HG02943 (cell line): ENCODE measurements around the gene LRMDA.

ENCODE experiments used
- ATAC-seq: cut with Tn5 transposase; IDR thresholded peaks from one replicate; pipeline ENCODE4 v1.9.1; 2021; ENCODE audit warnings: mild to moderate bottlenecking, low read depth, moderate library complexity; ENCODE audit not compliant: unreplicated experiment

LRMDA gene

GRCh38 chr10:75845176-75845947 is 413.9 kb downstream of the LRMDA start:
- no peak for ATAC-seq

- no peak for ATAC-seq
These were observed 416.1 kb downstream of the LRMDA start for GRCh38 chr10:75847477-75847876.

DNA sequence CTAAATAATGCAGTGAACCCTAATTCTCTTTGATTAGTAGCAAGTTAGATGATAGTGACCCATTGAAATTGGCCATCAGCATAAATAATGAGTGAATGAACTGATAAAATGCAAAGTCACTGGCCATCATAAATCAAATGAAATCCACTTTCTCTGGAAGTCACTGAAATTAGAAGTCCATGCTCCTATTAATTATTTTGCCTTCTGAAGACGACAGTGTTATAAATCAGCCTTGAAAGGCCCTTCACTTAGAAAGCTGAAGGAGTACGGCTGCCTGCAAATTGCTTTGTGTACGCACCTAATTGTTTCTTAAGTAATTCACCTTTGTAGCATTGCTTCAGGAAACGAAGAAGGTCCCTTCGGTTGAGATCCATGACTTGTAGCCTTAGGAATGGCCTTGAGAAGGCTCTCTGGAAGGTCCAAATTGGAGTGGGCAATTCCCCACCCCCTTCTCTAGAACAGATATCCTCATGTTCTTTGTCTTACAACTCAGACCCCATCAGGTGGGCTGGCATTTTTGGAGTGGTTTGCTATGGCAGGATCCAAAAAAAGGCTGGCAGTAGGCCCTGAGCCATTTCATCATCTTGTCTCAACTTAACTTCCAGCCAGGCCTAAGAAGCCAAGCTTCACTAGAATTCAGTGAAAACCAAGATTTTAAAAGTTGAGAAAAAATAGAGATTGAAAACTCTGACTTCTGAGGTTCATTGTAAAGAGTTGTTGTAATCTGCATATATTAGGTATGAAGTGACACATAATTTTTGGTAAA is 420.3 kb downstream of the LRMDA start:
- ATAC-seq, result no peak

DNA sequence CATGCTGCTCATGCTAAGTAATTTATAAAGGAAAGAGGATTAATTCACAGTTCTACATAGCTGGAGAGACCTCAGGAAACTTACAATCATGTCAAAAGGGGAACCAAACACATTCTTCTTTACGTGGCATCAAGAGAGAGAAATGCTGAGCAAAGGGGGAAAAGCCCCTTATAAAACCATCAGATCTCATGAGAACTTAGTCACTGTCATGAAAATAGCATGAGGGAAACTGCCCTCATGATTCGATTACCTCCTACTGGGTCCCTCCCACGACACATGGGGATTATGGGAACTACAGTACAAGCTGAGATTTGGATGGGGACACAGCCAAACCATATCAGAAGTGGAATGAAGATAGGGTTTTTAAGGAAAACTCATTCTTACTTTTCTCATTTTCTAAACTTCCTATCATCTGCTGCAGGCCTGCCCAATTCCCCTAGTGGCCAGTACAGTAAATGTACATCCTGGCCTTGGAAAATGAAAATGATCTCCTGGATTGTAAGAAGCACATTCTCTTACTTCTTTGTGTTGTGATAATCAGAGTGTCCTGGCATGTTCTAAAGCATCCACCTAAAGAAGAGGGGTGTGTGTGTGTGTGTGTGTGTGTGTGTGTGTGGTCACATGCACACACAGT is 421.5 kb downstream of the LRMDA start:
- ATAC-seq, result no peak

GRCh38 chr10:75857269-75857846 is 425.9 kb downstream of the LRMDA start:
- ATAC-seq, result no peak

GRCh38 chr10:75857896-75858295 is 426.5 kb downstream of the LRMDA start:
- no peak for ATAC-seq

GRCh38 chr10:75858339-75858738 is 426.9 kb downstream of the LRMDA start:
- ATAC-seq, result no peak

DNA sequence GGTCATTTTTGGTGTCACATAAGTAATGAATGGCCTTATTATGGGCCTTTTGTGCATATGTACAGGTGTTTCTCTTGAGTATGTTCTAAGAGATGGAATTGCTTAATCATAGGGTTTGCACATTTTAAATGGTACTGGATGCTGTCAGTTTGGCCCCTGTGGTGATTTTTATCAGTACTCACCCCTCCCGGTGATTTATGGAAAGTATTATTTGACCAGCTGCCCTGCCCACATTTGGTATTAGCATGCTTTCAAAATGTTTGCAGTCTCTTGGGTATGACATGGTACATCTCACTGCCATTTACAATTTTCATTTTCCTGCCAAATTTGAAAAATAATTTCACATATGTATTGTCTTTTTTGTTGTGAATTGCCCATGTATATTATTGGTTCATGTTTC is 427.7 kb downstream of the LRMDA start:
- ATAC-seq, result no peak

- ATAC-seq, result no peak
These were observed 428.6 kb downstream of the LRMDA start for GRCh38 chr10:75860009-75860408.

- no peak for ATAC-seq
These were observed 430.2 kb downstream of the LRMDA start for GRCh38 chr10:75861582-75861981.

DNA sequence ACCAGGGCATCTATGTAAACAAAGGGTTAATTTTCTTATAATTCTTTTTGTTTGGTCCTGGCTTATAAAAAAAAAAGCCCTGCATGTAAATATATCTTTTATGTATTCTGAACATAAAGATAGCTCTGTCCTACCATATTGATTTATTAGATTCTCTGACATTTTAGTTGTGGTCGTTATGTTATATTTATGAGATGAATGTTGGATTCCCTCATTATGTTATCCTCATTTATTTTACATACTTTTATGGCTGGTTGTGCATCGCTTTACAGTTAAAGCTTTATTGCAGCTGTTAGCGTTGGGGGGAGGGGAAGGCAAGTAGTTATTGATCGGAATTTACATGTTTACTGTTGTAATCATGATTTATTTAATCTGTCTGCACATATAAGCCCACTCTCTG is 431.5 kb downstream of the LRMDA start:
- ATAC-seq, result no peak

- ATAC-seq, result no peak
These were observed 433.3 kb downstream of the LRMDA start for GRCh38 chr10:75864717-75865116.

DNA sequence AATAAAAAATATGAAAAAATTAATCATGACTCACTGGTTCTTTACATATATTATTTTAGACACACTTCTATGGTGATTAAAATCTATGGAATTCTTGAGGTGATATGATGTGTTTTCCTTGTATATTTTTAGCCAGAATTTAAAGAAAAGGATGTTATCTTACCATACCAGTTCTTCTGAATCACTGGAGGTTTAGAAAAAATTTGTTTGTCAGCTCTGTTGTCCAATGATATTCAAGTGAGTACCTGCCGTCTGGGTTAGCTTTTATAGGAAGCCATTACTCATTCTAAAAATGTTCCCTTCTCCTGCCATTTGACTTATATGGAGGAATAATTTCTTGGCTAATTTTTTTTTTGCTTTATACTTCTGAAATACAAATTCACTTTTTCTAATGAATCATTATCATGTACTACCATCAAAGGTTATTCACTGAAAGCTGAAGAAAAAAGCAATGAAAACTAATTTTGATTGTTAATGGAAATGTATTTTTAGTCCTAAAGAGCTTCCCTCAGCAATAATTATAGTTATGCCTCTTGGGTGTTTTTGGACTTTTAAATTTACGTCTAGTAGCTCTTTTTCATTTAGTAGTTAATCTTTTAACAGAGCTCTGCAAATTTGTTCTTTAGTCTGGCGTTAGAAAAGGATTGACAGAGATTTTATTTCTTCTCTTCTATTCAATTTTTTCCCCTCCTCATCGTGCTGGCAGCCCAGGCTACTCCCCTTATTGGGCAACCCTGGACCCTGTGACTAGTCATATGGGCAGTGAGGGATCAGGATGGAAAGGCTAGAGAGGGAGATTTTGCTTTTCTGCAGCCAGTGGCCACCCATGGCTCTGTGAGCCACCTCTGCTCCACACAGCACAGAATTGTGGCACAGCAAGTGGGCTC is 434.2 kb downstream of the LRMDA start:
- no peak for ATAC-seq

DNA sequence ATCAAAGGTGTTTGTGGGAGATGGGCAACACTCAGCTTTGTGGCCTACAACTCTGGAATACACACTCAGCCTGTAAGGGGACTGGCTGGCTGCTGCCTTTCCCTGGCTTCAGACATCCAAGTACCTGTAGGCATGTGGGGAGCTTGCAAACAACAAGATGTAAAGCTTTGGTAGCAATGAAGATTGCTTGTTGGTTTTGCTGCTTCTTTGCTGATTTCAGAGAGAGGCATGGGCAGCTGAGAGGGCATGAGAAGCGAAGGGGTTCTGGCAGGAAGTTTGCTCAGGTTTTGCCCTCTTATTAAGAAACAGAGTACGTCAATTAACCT is 434.8 kb downstream of the LRMDA start:
- no peak for ATAC-seq

DNA sequence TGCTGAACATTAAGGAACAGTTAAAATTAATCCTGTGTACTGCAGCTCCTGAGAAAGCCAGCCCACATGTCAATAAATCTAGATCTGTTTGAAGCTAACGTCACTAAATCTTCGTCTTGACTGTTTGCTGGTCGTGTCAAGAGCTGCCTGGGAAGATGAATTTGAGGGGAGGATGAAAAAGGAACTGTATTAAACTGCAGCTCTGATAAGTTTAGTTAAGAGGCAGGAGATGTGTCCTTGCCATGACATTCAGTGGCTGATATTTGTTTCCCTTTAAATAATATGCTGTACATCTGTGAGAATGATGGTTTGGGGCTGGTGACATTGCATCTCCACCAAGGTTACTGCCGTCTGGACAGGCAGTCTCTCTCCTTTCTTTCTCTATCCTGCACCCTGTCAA is 435.3 kb downstream of the LRMDA start:
- no peak for ATAC-seq

GRCh38 chr10:75868574-75868973 is 437.1 kb downstream of the LRMDA start:
- ATAC-seq, result no peak

DNA sequence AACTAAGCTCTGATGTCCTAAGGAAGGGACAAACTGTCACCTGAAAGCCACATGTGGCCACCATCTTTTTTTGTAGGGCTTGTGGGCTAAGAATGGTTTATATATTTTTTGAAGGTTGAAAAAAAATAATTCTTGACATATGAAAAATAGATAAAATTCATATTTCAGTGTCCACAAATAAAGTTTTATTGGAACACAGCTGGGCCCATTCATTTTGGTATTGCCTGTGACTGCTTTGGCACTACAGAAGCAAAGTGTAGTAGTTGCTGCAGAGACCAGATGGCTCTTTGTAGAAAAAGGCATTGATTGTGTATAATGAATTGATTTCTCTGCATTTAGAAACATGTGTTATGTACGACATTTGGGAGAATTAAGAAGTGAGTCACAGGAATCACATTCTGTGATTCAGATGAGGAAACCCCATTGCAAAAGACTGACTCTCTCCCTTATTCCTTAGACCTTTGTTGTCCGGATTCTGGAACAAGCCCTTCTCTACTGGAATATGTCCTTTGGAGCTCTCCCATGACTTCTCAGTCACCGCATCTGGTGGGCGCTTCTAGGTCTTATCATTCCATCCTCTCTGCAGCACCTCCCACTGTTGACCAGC is 438.7 kb downstream of the LRMDA start:
- ATAC-seq, result no peak

DNA sequence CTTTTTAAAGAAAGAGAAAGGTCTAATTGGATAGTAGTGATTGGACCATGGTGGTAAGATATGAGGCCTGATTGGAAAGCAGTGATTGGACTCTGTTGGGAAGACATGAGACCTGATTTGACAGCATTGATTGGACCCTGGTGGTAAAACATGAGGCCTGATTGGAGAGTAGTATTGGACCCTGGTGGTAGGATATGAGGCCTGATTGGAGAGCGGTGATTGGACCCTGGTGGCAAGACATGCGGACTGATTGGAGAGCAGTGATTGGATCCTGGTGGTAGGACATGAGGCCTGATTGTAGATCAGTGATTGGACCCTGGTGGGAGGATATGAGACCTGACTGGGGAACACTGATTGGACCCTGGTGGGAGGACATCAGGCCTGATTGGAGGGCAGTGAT is 444.3 kb downstream of the LRMDA start:
- ATAC-seq, result no peak

DNA sequence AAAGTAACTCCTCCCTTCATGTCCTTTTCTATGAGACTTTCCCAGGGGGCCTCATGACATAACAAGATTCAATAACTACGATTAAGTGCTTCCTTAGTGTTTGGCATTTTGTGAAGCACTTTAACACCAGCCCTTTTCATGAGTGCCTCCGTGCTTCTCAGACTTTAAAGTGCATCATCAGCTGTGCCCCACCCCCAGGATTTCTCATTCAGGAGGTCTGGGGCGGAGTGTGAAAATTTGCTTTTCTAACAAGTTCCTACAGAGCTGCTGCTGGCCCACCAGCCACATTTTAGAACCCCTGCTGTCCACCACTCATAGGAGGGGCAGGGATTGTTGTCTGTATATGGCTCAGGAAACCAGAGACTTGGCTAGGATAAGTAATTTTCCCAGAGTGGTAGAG is 445.3 kb downstream of the LRMDA start:
- no peak for ATAC-seq

GRCh38 chr10:75877877-75878276 is 446.5 kb downstream of the LRMDA start:
- no peak for ATAC-seq
